ENCODE data around the gene EXOC3L2.
A peak's percentile ranks its signal among the peaks of the same experiment; 100 is the strongest.

Gene EXOC3L2

GRCh38 chr19:45179072-45179891 lies 65.9 kb downstream of the EXOC3L2 start:
- DNase-seq: peak; percentile 60

DNA sequence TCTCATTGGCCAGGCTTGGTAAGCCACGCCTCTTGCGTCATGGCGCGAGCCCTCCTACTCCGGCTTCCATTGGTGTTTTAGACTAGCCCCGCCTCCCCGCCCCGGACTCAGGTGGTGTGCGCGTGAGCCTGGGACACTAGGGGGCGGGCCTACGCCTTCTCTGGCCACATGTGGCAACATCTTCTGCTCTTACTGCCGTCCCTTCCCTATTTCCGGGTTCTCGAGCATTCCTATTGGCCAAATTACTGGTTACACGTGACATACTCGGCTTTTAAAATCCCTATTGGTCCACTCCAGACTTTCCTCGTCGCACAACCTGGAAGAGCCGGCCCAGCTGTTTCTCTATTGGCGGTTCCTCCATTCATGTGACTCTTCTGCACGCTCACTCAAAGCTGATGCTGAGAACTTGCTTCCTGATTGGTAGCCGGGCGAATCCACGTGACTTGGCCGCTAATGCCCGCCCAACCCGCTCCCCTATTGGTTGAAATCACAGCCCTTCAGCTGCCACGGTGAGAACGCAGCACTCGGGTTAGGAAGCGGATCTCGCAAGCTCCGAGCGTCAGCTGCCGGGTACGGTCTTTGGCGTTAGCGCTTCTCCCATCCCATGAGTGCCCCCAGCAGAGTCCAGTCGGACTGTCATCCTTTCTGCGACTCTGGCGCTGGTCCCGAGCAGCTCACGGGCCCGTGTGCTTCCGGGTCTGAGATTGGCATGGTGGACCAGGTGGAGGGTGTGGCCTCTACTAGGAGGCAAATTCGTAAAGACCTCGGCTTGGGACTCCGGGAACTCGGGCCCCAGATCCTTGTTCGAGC lies 66.7 kb downstream of the EXOC3L2 start, which contains the start of gene BLOC1S3:
TSS of gene BLOC1S3 (plus strand) at position 523 of the 810 bp plus-strand sequence. CDS start 513 bp downstream, outside the sequence.
- peak; percentile 98 for DNase-seq

GRCh38 chr19:45177817-45178261 lies 67.4 kb downstream of the EXOC3L2 start, which contains the start of gene TRAPPC6A:
TRAPPC6A (minus strand) TSS chr19:45178237; CDS start chr19:45178218, 19 bp downstream.
- no peak for DNase-seq

DNA sequence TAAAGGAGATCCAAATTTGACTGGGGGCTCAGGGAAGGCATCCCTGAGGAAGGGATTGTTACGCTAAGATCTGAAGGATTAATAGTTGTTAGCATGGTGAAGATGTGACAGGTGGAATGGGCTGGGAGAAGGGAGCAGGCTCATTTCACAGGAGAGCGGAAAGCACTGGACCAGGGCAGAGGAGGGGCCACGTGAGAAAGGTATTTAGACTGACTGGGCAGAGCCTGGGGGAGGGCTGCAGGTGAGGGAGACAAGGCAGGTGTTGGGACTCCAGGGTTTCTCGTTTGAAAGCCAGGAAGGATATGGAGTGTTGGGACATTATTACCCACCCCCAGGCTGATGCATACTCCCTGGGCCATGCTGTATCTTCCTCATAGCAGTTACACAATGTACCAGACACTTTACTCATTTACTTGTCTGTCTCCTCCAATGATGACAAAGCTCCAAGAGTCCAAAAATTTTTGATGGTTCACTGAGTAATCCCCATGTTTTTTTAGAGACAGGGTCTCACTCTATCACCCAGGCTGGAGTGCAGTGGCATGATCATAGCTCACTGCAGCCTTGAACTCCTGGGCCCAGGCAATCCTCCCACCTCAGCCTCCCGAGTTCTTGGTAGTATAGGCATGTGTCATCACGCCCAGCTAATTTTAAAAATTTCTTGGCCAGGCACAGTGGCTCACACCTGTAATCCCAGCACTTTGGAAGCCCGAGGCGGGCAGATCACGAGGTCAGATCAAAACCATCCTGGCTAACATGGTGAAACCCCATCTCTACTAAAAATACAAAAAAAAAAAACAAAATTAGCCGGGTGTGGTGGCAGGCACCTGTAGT lies 69.5 kb downstream of the EXOC3L2 start:
- no peak for DNase-seq

GRCh38 chr19:45173816-45174215 lies 71.4 kb downstream of the EXOC3L2 start:
- DNase-seq: no peak

- no peak for DNase-seq
Measured at GRCh38 chr19:45172611-45173208, 72.5 kb downstream of the EXOC3L2 start.

GRCh38 chr19:45172173-45172572 lies 73.0 kb downstream of the EXOC3L2 start:
- DNase-seq: no peak

DNA sequence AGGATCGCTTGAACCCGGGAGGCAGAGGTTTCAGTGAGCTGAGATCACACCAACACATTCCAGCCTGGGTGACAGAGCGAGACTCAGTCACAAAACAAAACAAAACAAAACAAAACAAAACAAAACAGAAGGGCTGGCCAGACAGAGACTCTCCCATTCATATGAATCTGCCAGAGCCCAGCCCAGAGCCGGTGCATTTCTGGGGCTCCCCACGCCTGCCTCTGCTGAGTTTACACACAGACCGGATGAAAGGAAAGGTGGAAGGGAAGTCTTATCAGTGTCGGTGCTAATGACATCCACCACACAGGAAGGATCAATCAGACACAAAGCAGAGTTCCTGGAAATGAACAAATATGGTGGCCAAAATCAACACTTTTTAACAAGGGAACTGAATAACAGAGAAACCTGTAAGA lies 74.0 kb downstream of the EXOC3L2 start:
- DNase-seq: no peak

GRCh38 chr19:45170146-45171106 lies 74.8 kb downstream of the EXOC3L2 start:
- DNase-seq: no peak

DNA sequence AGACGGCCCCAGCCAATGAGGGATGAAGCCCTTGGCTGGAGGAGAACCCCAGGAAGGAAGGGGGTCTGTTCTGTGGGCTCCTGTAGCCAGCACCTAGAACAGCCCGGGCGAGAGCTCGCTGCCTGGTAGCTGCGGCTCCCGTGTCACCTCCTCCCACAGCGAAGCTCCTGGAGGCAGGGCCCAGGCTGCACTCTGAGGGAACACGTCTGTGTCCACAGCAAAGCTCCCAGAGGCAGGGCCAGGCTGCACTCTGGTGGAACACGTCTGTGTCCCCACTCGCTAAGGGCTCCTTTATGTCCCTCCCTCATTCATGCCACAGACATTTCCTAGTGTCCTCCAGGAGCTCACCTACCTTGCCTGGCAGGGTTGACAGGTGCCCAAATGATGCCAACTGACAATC lies 75.6 kb downstream of the EXOC3L2 start:
- DNase-seq: no peak

- DNase-seq: no peak
Measured at GRCh38 chr19:45168767-45169351, 76.3 kb downstream of the EXOC3L2 start.

- DNase-seq: no peak
Measured at GRCh38 chr19:45166723-45167252, 78.4 kb downstream of the EXOC3L2 start.

GRCh38 chr19:45164577-45165335 lies 80.5 kb downstream of the EXOC3L2 start:
- peak; percentile 62 for DNase-seq

- DNase-seq: no peak
Measured at GRCh38 chr19:45163751-45164460, 81.3 kb downstream of the EXOC3L2 start.

DNA sequence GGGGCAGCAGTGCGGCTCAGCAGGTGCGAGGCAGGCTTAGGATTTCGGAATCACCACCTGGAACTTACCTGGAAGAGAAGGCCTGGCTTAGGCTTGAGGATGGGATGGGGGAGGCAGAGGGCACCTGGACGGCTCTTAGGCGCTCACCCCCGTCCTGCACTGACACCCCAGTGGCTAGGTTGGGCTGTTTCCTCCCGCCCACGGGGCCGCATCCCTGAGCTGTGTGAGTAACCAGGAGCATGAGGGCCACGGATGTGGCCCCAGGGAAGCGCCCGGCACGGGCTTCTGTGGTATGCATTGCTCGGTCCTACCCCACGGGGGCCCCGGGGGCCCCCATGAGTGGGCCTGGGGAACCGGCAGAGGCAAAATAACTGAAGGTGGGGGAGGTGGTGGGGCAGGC lies 82.1 kb downstream of the EXOC3L2 start:
- DNase-seq: no peak

DNA sequence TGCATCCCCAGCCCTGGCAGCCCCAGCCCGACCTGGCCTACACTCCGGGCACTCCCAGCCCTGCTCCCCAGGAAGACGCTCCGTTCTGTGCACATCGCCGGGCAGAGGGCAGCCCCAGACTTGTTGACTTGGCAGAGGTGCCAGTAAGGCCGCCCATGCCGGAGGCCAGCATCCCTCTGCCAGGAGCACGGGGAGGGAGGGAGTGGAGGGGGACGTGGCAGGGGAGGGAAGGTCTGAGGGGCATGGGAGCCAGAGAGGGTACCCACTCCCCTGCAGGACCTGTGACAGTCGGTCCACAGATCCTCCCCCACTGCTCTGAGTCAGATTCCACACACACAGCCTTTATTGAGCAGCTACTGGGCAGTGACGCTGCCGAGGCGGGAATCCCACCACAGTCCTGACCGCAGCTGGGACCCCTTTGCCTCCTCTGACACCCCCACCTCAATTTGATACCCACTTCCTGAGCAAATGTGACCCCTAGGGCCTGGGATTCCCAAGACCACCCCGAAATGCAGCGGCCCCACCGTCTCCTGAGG lies 82.5 kb downstream of the EXOC3L2 start:
- DNase-seq: no peak

Data from RPMI8226 (cell line).